G401 (cell line): ENCODE results near the gene ATG2A. TPM values are rescaled to one million over a fixed set of nuclear protein-coding genes. Genes with fewer than 3 reads are reported as not detected.
"Not testable (repeated sequence)": the region's sequence is repeated elsewhere in the genome, so short reads cannot be mapped to it uniquely, and the experiment has no call there.

Source experiments
- DNase-seq: peaks from one replicate; pipeline ENCODE4 v3.0.0-alpha.2; 2015; ENCODE audit warnings: low spot score
- in situ Hi-C: cut with HindIII; loops from 2 replicates; pipeline ENCODE4 v1.10.0; 2016; ENCODE audit warnings: low sequenced_read_pairs, mixed read lengths
- total RNA-seq: library from RNA; depleted of rRNA; stranded (reverse); fragments of >200 nt; shearing (Covaris generic); gene quantifications from 2 replicates; pipeline ENCODE4 v1.2.3, GENCODE V29; 2014; rRNA removed

Gene ATG2A
- total RNA-seq, 1 experiment from 2014 or later: 20.5 TPM

DNA sequence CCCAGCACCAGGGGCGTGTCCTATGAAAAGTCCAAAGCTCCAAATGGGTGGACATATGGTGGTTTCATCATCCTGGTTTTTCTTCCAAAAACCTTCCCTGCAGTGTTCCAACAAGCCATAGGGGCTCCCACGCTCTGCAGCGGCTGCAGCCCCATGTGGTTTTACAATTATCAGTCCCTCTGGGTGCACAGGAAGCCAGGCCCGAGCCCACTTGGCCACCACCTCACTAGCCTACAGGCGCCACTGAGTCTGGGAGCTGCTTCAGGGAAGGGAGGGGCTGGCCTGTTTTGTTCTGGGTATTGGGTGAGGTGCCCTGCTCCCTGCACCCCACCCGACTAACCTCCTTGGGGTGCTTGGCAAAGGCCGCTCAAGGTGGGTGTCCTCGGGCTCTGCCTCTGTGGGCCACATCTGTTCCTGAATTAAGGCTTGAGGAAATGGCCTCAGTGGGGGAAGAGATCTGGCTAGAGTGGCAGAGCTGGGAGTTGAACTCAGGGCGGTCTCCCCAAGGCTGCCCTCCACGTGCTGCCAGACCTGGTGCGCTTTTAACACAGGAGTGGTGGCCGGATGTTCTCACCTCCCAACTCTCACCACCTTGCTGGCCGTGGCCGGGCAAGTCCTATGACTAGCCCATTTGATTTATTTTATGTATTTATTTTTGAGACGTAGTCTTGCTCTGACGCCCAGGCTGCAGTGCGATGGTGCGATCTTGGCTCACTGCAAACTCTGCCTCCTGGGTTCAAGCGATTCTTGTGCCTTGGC is 67.2 kb downstream of the ATG2A start:
- peak; percentile 73 for DNase-seq
- in situ Hi-C loops: loop anchor here (5.0 to 10.0 kb wide), 2 partner anchors 43 to 75 kb away; partner anchors contain the start of gene SF1

DNA sequence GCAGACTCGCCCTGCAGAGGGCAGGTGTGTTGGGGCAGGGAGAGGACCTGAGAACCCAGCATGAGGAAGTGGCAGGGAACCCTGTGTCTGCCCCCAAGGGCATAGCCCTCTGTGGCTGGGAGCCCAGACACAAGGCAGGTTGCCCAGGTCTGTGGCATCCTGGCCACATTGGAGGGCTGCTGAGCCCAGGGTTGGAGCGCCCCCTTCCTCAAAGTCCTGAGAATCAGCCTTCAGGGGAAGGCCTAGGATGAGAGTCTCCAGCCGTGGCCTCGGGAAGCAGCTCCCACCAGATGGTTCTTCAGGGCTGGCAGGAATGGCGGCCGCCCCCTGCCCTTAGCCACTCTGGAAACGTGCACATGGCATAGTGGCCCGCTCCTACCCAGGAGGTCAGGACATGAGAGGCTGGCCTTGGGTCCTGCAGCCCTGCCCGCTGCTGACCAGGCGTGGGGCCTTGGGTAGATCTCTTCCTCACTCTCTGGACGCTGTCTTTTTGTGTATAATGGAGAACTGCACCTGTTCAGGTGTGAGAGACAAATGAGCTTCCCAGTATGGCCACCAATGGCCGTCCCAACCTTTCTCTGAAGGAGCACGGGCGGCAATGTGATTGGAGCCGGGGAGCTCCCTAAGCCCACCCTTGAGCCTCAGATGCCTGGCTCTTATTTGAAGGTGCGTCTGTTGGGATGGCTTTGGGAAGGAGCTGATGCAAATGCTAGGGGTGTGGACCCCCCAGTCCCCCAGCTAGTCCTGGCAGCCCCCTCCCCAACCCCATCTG is 68.0 kb downstream of the ATG2A start:
- DNase-seq: peak; percentile 52
- in situ Hi-C loops: loop anchor here (5.0 kb wide), 1 partner anchor 43 kb away; no protein-coding TSS in a partner anchor

DNA sequence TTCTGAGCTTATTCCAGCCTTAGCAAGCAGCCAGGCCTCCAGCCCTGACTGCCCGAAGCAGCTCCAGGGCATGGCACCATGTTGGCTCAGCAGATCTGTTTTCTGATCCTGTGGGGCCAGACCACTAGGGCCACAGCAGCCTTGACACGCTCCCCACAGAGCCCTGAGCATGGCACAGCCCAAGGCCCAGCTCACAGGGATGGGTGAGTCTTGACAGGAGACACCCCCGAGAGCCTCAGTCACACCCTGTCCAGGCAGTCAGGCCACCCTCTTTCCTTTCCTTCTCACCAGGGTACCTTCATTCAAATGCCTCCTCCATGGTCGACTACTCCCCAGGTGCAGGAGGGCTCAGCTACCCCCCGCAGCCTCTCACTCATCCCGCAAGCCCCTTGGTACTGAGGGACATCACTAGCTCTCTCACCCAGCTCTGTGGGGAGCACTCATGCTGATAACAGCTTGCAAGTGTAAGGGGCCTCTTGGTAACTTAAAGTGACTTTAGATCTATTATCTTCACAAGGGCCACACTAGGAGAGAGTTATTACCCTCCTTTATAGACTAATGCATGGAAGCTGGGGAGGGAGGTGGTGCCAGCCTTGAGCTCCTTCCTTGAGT is 68.7 kb downstream of the ATG2A start:
- DNase-seq: no peak
- in situ Hi-C loops: loop anchor here (5.0 kb wide), 1 partner anchor 44 kb away; no protein-coding TSS in a partner anchor

- in situ Hi-C loops: loop anchor here (5.0 kb wide), 1 partner anchor 45 kb away; no protein-coding TSS in a partner anchor
- peak; percentile 97 for DNase-seq
Observed at GRCh38 chr11:64846998-64847666, 69.9 kb downstream of the ATG2A start.

DNA sequence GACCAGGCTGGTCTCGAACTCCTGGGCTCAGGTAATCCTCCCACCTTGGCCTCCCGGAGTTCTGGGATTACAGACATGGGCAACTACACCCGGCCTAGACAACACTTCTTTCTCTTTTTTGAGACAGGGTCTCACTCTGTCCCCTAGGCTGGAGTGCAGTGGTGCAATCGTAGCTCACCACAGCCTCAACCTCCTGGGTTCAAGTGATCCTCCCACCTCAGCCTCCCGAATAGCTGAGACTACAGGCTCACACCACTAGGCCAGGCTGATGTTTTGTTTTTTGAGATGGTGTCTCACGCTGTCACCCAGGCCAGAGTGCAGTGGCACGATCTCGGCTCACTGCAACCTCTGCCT is 71.3 kb downstream of the ATG2A start:
- in situ Hi-C loops: loop anchor here (5.0 kb wide), 1 partner anchor 47 kb away; no protein-coding TSS in a partner anchor
- DNase-seq: not testable (repeated sequence)

GRCh38 chr11:64845129-64845775 is 71.8 kb downstream of the ATG2A start:
- in situ Hi-C loops: loop anchor here (5.0 kb wide), 1 partner anchor 47 kb away; no protein-coding TSS in a partner anchor

More at GRCh38 chr11:64845129-64845775, 71.8 kb downstream of the ATG2A start:
- DNase-seq: no peak

Other genes with a start within 250 kb of the ATG2A start
- gene NRXN2, start 194.0 kb downstream of the ATG2A start, total RNA-seq: 16.7 and 24.1 TPM in 2 replicates
- gene RASGRP2, start 173.1 kb downstream of the ATG2A start, total RNA-seq: 0.62 and 1.9 TPM in 2 replicates
- 8.6 and 11.6 TPM in 2 replicates for gene PYGM, start 157.2 kb downstream of the ATG2A start, total RNA-seq
- gene SF1, start 138.7 kb downstream of the ATG2A start, total RNA-seq: 114 and 170 TPM in 2 replicates
- 24.7 and 26.6 TPM in 2 replicates for gene MAP4K2, start 114.0 kb downstream of the ATG2A start, total RNA-seq
- gene MEN1, start 106.7 kb downstream of the ATG2A start, total RNA-seq: 12.3 and 13.9 TPM in 2 replicates
- gene CDC42BPG, start 72.6 kb downstream of the ATG2A start, total RNA-seq: 1.6 and 2.3 TPM in 2 replicates
- 25.3 and 32.4 TPM in 2 replicates for gene EHD1, start 38.6 kb downstream of the ATG2A start, total RNA-seq
- 11.7 and 20.5 TPM in 2 replicates for gene PPP2R5B, start 7.5 kb upstream of the ATG2A start, total RNA-seq
- 0.54 and 0.80 TPM in 2 replicates for gene GPHA2, start 18.7 kb upstream of the ATG2A start, total RNA-seq
- gene MAJIN, start 54.9 kb upstream of the ATG2A start, total RNA-seq: not detected in 2 replicates
- gene BATF2, start 79.8 kb upstream of the ATG2A start, total RNA-seq: 0.37 and 4.1 TPM in 2 replicates
- 175 and 216 TPM in 2 replicates for gene ARL2, start 97.0 kb upstream of the ATG2A start, total RNA-seq
- 10.1 and 12.8 TPM in 2 replicates for gene SNX15, start 110.2 kb upstream of the ATG2A start, total RNA-seq
- gene SAC3D1, start 124.0 kb upstream of the ATG2A start, total RNA-seq: 52.3 and 52.9 TPM in 2 replicates
- gene NAALADL1, start 141.3 kb upstream of the ATG2A start, total RNA-seq: not detected in 2 replicates
- 59.1 and 71.2 TPM in 2 replicates for gene CDCA5, start 166.8 kb upstream of the ATG2A start, total RNA-seq
- 17.7 and 42.6 TPM in 2 replicates for gene ZFPL1, start 167.0 kb upstream of the ATG2A start, total RNA-seq
- gene VPS51, start 179.0 kb upstream of the ATG2A start, total RNA-seq: 212 and 303 TPM in 2 replicates
- 23.5 and 39.0 TPM in 2 replicates for gene TM7SF2, start 194.7 kb upstream of the ATG2A start, total RNA-seq
- 12.7 and 21.0 TPM in 2 replicates for gene ZNHIT2, start 200.5 kb upstream of the ATG2A start, total RNA-seq
- 137 and 188 TPM in 2 replicates for gene FAU, start 204.9 kb upstream of the ATG2A start, total RNA-seq
- 108 and 117 TPM in 2 replicates for gene MRPL49, start 205.1 kb upstream of the ATG2A start, total RNA-seq
- gene SYVN1, start 217.3 kb upstream of the ATG2A start, total RNA-seq: 6.9 and 16.3 TPM in 2 replicates